ENCODE data around the gene BRICD5. TPM values are rescaled to one million over a fixed set of nuclear protein-coding genes. Genes with fewer than 3 reads are reported as not detected.

BRICD5 gene
- total RNA-seq, 1 donor from 2014 or later, result 2.9 TPM

- DNase-seq (ENCODE audit: low spot score), result no peak
Measured at GRCh38 chr16:2166263-2167067, 44.2 kb downstream of the BRICD5 start.

DNA sequence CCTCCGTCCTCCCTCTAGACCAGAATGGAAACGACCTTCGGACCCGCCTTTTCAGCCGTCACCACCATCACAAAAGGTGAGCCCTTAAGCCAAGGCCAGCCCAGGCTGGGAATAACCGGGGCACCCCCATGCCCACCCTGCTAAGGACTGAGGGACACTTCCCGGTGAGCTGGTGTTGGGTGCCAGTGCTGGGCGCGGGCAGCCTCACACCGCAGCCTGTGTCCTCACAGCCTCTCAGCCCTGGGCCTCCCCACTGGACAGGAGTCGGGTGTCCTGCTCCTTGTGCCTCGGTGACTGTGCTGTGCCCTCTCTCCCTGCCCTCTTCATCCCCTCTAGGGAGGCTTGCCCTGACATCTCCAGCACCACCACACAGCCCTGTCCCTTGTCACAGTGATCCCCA lies 44.8 kb downstream of the BRICD5 start:
- DNase-seq (ENCODE audit: low spot score), result no peak

GRCh38 chr16:2163211-2163881 lies 47.3 kb downstream of the BRICD5 start:
- no peak for DNase-seq (ENCODE audit: low spot score)

- DNase-seq (ENCODE audit: low spot score), result no peak
Measured at GRCh38 chr16:2162676-2163118, 48.0 kb downstream of the BRICD5 start.

- DNase-seq (ENCODE audit: low spot score), result no peak
Measured at GRCh38 chr16:2161911-2162310, 48.8 kb downstream of the BRICD5 start.

DNA sequence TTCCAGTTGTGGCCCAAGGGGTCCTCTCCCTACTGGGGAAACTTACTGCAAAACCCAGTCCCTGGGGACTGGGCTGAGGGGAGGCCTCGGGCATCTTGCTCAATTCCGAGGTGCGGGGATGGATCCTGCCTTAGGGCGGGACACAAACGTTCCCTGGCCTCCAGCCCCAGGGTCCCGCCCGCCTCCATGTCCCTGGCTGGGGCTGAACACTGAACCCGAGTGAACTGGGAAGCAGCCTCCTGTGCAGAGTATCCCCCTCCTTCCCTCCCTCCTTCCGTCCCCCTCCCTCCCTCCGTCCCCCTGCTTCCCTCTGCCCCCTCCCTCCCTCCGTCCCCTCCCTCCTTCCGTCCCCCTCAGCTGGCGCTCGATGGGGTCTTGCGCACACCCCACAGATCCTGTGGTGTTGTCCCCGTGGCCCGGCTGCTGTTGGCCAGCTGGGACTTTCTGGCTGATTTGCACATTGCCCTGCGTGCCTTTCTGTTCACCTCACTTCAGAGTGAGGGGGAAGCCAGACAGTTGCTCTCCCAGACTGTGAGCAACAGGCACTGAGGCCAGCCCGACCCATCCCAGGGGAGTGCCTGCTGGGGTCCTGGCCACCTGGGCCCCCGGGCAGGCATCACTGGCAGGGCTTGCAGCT lies 49.6 kb downstream of the BRICD5 start:
- DNase-seq (ENCODE audit: low spot score), result no peak

Other genes starting within 250 kb of the BRICD5 start
- 1,385 TPM for gene RPS2, start 246.0 kb downstream of the BRICD5 start, total RNA-seq
- not detected for gene RNF151, start 244.0 kb downstream of the BRICD5 start, total RNA-seq
- 26.5 TPM for gene TBL3, start 238.8 kb downstream of the BRICD5 start, total RNA-seq
- gene NOXO1, start 229.4 kb downstream of the BRICD5 start, total RNA-seq, result not detected
- gene GFER, start 226.7 kb downstream of the BRICD5 start, total RNA-seq, result 15.7 TPM
- gene SYNGR3, start 220.9 kb downstream of the BRICD5 start, total RNA-seq, result not detected
- 50.5 TPM for gene ZNF598, start 201.0 kb downstream of the BRICD5 start, total RNA-seq
- 0.58 TPM for gene NPW, start 191.1 kb downstream of the BRICD5 start, total RNA-seq
- gene NHERF2, start 184.0 kb downstream of the BRICD5 start, total RNA-seq, result 238 TPM
- gene NTHL1, start 163.0 kb downstream of the BRICD5 start, total RNA-seq, result 9.9 TPM
- 88.3 TPM for gene TSC2, start 162.9 kb downstream of the BRICD5 start, total RNA-seq
- gene PKD1, start 75.0 kb downstream of the BRICD5 start, total RNA-seq, result 99.4 TPM
- not detected for gene RAB26, start 62.2 kb downstream of the BRICD5 start, total RNA-seq
- 63.5 TPM for gene TRAF7, start 55.1 kb downstream of the BRICD5 start, total RNA-seq
- gene CASKIN1, start 14.3 kb downstream of the BRICD5 start, total RNA-seq, result 0.06 TPM
- 21.9 TPM for gene MLST8, start 5.4 kb downstream of the BRICD5 start, total RNA-seq
- 11.8 TPM for gene PGP, start 4.0 kb upstream of the BRICD5 start, total RNA-seq
- 15.1 TPM for gene E4F1, start 12.7 kb upstream of the BRICD5 start, total RNA-seq
- 0.39 TPM for gene DNASE1L2, start 25.6 kb upstream of the BRICD5 start, total RNA-seq
- gene ECI1, start 40.7 kb upstream of the BRICD5 start, total RNA-seq, result 44.4 TPM
- 123 TPM for gene RNPS1, start 57.3 kb upstream of the BRICD5 start, total RNA-seq
- gene ABCA3, start 129.9 kb upstream of the BRICD5 start, total RNA-seq, result 19.5 TPM
- gene CCNF, start 218.6 kb upstream of the BRICD5 start, total RNA-seq, result 3.9 TPM
- not detected for gene TEDC2, start 249.2 kb upstream of the BRICD5 start, total RNA-seq

Data from mesenteric fat pad (tissue), 1 donor.